Measurements from ENCODE around the gene METAP1.

GRCh38 chr4:98998551-98998950, 3.0 kb downstream of the METAP1 start:
- TF ChIP-seq, protein P1, sequence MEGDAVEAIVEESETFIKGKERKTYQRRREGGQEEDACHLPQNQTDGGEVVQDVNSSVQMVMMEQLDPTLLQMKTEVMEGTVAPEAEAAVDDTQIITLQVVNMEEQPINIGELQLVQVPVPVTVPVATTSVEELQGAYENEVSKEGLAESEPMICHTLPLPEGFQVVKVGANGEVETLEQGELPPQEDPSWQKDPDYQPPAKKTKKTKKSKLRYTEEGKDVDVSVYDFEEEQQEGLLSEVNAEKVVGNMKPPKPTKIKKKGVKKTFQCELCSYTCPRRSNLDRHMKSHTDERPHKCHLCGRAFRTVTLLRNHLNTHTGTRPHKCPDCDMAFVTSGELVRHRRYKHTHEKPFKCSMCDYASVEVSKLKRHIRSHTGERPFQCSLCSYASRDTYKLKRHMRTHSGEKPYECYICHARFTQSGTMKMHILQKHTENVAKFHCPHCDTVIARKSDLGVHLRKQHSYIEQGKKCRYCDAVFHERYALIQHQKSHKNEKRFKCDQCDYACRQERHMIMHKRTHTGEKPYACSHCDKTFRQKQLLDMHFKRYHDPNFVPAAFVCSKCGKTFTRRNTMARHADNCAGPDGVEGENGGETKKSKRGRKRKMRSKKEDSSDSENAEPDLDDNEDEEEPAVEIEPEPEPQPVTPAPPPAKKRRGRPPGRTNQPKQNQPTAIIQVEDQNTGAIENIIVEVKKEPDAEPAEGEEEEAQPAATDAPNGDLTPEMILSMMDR (IDR thresholded peaks at IDR 0.05; ENCODE audit: borderline replicate concordance, extremely low read depth, low read length, poor library complexity, severe bottlenecking) = no peak
- TF ChIP-seq EZH2 (IDR thresholded peaks at IDR 0.05; ENCODE audit: borderline replicate concordance, low read depth, low read length, severe bottlenecking) = no peak
